T-helper 2 cell treated with Interferon-gamma antibody and Interleukin-4, amounts not matched to agents 5 μg/mL and 100 μg/mL, for 36 hours (primary cell): ENCODE data around the gene GDI2.
"Not testable (repeated sequence)": the region's sequence is repeated elsewhere in the genome, so short reads cannot be mapped to it uniquely, and the experiment has no call there.

Experiments used
- DNase-seq: peaks from one replicate; pipeline ENCODE4 v3.0.0; 2021; ENCODE audit warnings: low spot score
- H3K27ac Mint-ChIP-seq: one replicate; pipeline ENCODE4 v1.8.0; 2021; ENCODE audit warnings: mild to moderate bottlenecking, mixed read lengths
- H3K27me3 Mint-ChIP-seq: one replicate; pipeline ENCODE4 v1.8.0; 2021; ENCODE audit warnings: low read depth, mixed read lengths
- H3K36me3 Mint-ChIP-seq: one replicate; pipeline ENCODE4 v1.8.0; 2021; ENCODE audit warnings: low read depth, mixed read lengths
- H3K4me1 Mint-ChIP-seq: one replicate; pipeline ENCODE4 v1.8.0; 2021; ENCODE audit warnings: low read depth, mixed read lengths
- H3K4me3 Mint-ChIP-seq: one replicate; pipeline ENCODE4 v1.8.0; 2022; ENCODE audit warnings: mild to moderate bottlenecking, moderate library complexity, mixed read lengths
- H3K9me3 Mint-ChIP-seq: one replicate; pipeline ENCODE4 v1.8.0; 2021; ENCODE audit warnings: mixed read lengths

The GDI2 gene

DNA sequence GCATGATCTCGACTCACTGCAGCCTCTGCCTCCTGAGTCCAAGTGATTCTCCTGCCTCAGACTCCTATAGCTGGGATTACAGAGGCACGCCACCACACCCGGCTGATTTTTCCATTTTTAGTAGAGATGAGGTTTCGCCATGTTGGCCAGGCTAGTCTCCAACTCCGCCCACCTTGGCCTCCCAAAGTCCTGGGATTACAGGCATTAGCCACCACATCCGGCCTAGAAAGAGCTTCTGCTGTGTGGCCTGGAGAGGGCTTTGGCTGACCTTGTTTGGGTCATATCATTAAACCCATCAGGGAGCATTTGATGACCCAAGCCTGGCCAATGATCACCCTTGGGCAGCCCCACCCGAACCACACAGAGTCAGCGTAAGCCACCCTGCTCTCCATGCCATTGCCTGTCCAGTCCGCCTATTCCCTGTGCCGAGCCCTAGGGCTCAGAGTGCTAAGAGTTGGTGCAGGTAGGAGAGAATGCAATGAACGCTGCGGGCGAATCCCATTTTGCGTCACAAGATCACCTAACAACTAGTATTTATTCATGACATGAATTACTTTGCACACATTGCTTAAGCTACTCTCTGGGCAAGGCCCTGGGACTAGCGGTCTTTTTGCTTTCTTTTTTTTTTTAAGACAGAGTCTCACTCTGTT, 22.3 kb upstream of the GDI2 start:
- Mint-ChIP-seq H3K9me3 (no peaks in the 10 kb centered on the region), H3K27me3 (no peaks in the 10 kb centered on the region), H3K27ac (no peak overlapping the region), H3K4me1 (no peaks in the 10 kb centered on the region), H3K4me3 (no peak overlapping the region), H3K36me3 (no peaks in the 10 kb centered on the region)
- no peak for DNase-seq

DNA sequence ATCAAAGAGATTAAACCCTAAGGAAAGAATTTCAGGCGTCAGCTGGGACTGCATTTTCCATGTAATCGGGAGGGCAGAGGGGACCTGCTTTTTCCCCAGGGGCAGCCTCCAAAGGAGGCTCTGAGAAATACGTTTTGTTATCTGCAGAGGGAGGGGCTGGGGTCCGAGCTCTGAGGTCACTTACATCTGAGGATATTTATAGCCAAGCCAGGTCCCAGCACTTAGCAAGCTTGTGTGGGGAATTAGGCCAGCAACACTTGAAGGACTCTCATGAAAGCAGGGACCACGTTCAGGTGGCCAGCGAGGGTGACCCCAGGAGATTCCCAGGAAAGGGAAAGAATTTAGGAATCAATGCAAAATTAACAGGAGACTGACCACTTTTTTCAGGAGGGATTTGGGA, 20.6 kb upstream of the GDI2 start:
- Mint-ChIP-seq H3K36me3 (no peaks in the 10 kb centered on the region), H3K9me3 (no peaks in the 10 kb centered on the region), H3K27me3 (no peaks in the 10 kb centered on the region), H3K27ac (no peak overlapping the region), H3K4me1 (no peaks in the 10 kb centered on the region), H3K4me3 (no peak overlapping the region)
- no peak for DNase-seq

DNA sequence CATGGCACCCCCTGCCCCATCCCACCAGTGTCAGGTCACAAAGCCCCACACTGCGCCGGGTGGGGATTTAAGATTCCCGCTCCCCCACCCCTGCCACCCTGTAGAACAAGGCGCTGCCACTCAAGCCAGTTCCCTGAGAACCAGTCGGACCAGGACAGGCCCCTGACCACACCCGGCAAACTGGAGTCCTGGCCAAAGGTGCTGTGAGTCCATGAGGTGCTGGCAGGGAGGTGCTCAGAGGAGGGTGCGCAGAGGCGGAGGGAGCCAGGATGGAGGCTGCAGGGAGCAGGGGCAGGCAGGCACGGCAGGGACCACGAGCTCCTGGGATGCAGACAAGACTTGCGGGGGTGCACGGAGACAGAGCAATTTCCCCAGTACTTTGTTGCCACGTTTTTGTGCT, 19.7 kb upstream of the GDI2 start:
- no peaks in the 10 kb centered on the region for H3K4me1 Mint-ChIP-seq
- H3K9me3 Mint-ChIP-seq: no peaks in the 10 kb centered on the region
- no peak overlapping the region for H3K4me3 Mint-ChIP-seq
- no peak for DNase-seq
- H3K36me3 Mint-ChIP-seq: no peaks in the 10 kb centered on the region
- H3K27ac Mint-ChIP-seq: no peak overlapping the region
- H3K27me3 Mint-ChIP-seq: no peaks in the 10 kb centered on the region

DNA sequence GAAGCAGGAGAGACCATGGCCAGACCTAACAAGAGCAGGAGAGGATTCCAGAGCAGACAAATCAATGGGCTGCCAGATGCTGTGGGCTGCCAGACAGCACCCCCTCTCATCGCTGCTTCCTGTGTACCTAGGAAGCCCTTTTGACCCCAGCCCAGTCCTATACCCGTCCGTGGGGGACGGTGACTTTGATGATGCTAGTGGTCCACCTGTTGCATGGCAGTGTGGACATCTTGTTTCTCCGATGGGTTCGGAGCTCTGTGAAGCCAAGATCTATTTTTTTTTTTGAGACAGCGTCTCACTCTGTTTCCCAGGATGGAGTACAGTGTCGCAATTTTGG, 18.2 kb upstream of the GDI2 start:
- Mint-ChIP-seq H3K9me3 (no peaks in the 10 kb centered on the region), H3K4me1 (no peaks in the 10 kb centered on the region), H3K36me3 (no peaks in the 10 kb centered on the region)

DNA sequence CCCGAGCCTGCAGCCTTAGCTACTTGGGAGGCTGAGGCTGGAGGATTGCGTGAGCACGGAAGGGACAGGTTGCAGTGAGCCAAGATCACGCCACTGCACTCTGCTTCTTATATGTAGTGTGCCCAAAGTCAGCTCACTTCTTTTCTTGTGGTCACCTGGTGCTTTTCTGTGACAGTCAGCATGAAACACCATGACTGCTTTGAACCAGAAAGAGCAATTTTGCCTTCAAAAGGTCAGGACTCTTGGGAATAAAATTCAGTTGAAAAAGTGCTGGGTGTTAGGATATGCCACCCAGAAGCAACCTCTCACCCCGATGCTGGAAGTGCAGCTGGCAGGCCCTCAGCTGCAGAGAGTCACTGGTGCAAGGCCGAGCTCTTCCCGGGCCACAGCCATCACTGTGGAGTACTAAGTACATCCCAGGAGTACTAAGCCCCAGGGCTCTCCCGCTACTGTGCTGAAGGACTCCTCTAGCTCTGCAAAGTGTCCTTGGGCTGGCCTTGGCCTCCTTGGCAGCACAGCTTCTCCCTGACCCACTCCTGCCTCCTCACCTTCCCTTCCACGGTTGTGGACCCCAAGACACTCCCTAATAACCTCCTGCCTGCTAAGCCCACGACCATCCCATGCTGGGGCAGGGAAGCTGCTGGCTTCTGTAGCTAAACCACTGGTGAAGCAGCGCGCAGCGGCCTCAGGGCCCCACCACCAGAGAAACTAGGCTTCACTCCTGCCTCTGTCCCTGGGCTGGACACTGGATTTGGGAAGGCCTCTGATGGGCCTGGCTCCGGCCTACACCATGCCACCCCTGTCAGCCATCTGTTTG, 17.6 kb upstream of the GDI2 start:
- H3K27me3 Mint-ChIP-seq: no peaks in the 10 kb centered on the region
- H3K27ac Mint-ChIP-seq: no peak overlapping the region
- H3K9me3 Mint-ChIP-seq: no peaks in the 10 kb centered on the region
- no peak overlapping the region for H3K4me3 Mint-ChIP-seq
- H3K36me3 Mint-ChIP-seq: no peaks in the 10 kb centered on the region
- DNase-seq: no peak
- H3K4me1 Mint-ChIP-seq: no peaks in the 10 kb centered on the region

More for the DNA sequence above, 18.2 kb upstream of the GDI2 start:
- H3K27me3 Mint-ChIP-seq: no peaks in the 10 kb centered on the region
- no peak overlapping the region for H3K4me3 Mint-ChIP-seq
- no peak for DNase-seq
- H3K27ac Mint-ChIP-seq: no peak overlapping the region

DNA sequence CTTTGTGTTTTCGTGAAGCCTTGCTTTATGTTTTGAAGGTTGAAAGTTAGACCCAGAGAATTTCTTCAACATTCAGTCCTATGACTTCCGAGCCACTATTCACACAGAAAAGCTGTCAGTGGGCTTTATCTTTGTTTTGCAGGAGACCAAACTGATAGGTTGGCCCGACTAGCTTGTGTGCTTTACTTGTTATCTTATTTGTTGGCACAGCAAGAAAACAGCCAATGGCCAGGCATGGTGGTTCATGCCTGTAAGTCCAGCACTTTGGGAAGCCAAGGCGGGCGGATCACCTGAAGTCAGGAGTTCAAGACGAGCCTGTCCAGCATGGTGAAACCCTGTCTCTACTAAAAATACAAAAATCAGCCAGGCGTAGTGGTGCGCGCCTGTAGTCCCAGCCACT, 16.0 kb upstream of the GDI2 start:
- H3K4me3 Mint-ChIP-seq: no peak overlapping the region
- no peaks in the 10 kb centered on the region for H3K9me3 Mint-ChIP-seq
- H3K4me1 Mint-ChIP-seq: no peaks in the 10 kb centered on the region
- no peak for DNase-seq
- no peaks in the 10 kb centered on the region for H3K36me3 Mint-ChIP-seq
- H3K27ac Mint-ChIP-seq: no peak overlapping the region
- no peaks in the 10 kb centered on the region for H3K27me3 Mint-ChIP-seq

DNA sequence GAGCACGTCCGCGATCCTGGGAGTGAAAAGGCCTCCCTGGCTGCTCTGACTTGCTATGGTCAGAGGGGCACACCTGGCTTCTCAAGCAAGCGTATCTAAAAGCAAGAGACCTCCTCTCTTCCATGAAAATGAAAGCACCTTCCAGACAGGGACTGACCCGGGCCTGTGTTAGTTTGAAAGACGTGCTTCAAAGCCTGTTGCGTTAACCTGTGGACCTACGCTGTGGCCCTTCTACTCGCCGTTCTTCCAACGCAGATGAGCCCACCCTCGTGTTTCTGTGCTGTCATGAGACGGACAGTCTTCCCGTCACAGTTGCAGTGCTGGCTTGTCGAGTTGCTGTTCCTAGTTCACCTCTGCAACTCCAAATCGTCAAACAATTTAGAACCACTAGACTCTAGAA, 15.5 kb upstream of the GDI2 start:
- no peak overlapping the region for H3K27ac Mint-ChIP-seq
- H3K4me1 Mint-ChIP-seq: no peaks in the 10 kb centered on the region
- DNase-seq: no peak
- H3K4me3 Mint-ChIP-seq: no peak overlapping the region
- H3K36me3 Mint-ChIP-seq: no peaks in the 10 kb centered on the region
- no peaks in the 10 kb centered on the region for H3K9me3 Mint-ChIP-seq
- H3K27me3 Mint-ChIP-seq: no peaks in the 10 kb centered on the region

DNA sequence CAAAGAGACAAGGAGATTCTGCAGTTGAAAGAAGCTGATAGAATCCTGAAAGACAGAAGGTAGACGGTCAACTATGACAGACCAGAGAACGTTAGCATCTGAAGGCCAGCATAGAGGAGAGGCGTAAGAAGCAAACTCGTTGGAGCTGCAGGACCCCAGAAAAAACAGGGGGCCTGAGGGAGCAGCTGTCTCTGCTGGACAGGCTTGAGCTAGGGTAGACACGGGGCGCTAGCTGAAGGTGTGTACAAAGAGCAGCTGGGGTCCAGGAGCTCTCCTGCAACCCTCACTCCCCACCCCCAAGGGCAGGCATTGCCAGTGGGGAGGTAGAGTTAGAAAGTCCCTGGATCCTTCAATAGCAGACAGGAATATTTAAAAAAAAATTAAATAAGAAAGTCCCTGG, 14.6 kb upstream of the GDI2 start:
- Mint-ChIP-seq H3K36me3 (no peaks in the 10 kb centered on the region), H3K27ac (no peak overlapping the region), H3K4me3 (no peak overlapping the region), H3K4me1 (no peaks in the 10 kb centered on the region), H3K9me3 (no peaks in the 10 kb centered on the region), H3K27me3 (no peaks in the 10 kb centered on the region)
- DNase-seq: no peak

DNA sequence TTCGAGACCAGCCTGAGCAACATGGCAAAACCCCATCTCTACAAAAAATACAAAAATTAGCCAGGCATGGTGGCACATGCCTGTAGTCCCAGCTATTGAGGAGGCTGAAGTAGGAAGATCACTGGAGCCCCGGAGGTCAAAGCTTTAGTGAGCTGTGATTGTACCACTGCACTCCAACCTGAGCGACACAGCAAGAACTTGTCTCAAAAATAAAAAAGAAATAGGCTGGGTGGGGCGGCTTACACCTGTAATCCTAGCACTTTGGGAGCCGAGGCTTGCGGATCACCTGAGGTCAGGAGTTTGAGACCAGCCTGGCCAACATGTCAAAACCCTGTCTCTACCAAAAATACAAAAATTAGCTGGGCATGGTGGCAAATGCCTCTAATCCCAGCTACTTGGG, 13.3 kb upstream of the GDI2 start:
- H3K4me1 Mint-ChIP-seq, H3K36me3 Mint-ChIP-seq, H3K4me3 Mint-ChIP-seq, H3K27me3 Mint-ChIP-seq, DNase-seq, H3K9me3 Mint-ChIP-seq, H3K27ac Mint-ChIP-seq: not testable (repeated sequence)

DNA sequence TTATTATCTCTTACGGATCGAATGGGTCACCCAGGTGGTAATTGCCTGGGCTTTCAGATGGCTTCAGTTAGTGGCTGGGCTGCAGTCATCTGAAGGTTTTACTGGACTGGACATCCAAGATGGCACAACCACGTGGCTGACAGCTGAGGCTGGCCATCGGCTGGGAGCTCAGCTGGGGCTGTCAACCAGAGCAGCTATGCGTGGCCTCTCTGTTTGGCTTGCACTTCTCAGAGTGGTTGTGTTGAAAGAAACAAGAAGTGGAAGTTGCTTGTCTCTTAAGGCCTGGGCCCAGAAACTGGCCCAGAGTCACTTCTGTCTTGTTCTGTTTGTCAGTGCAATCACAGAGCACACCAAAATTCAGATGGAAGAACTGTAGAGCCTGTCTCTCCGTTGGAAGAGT, 5.7 kb upstream of the GDI2 start:
- Mint-ChIP-seq H3K36me3 (peaks cover 6% of the 10 kb centered on the region), H3K9me3 (no peaks in the 10 kb centered on the region), H3K4me1 (peaks cover 30% of the 10 kb centered on the region), H3K27ac (no peak overlapping the region), H3K27me3 (no peaks in the 10 kb centered on the region), H3K4me3 (no peak overlapping the region)
- DNase-seq: no peak

DNA sequence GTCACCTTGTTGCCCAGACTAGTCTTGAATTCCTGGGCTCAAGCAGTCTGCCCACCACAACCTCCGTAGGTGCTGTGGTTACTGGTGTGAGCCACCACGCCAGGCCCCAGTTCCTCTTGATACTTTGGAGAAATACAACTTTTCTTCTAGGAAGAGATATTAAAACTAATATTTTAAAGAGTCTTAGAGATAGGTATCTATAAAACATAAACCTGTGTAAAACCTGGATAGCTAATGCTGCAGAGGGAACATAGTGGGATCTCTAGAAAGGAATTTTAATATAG, 4.8 kb upstream of the GDI2 start:
- Mint-ChIP-seq H3K36me3 (peaks cover 6% of the 10 kb centered on the region), H3K27me3 (no peaks in the 10 kb centered on the region), H3K9me3 (no peaks in the 10 kb centered on the region), H3K27ac (no peak overlapping the region), H3K4me3 (no peak overlapping the region), H3K4me1 (peaks cover 30% of the 10 kb centered on the region)
- DNase-seq: no peak

DNA sequence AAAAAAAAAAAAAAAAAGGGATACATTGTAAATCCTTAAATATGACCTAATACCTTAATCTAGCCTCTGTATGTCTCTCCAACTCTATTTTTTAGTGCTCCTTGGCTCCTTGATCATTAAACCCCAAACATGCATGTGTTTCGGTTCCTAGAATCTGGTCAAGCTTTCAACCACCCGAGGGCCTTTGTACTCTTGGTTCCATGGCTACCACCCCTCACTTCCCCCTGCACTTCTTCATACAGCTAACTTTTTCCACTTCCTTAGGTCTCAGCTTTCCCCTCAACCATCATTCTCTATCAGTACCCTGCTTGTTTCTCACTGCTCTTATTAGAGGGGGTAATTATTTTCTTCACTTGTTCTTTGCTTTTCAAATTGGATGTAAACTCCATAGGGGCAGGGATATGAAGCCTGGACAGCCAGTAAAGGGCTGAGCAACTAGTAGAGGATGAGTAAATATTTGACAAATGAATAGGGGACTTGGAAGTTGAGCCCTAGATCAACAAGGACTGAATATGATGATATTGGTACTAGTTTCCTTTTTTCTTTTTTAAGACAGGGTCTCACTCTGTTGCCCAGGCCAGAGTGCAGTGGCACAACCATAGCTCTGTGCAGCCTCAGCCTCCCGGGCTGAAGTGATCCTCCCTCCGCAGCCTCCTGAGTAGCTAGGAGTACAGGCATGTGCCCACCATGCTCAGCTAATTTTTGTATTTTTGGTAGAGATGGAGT, 4.3 kb upstream of the GDI2 start:
- Mint-ChIP-seq H3K9me3 (no peaks in the 10 kb centered on the region), H3K4me1 (peaks cover 30% of the 10 kb centered on the region), H3K27me3 (no peaks in the 10 kb centered on the region), H3K27ac (peak overlapping the region; percentile 10), H3K36me3 (peaks cover 6% of the 10 kb centered on the region), H3K4me3 (peak overlapping the region; percentile 1)
- no peak for DNase-seq

DNA sequence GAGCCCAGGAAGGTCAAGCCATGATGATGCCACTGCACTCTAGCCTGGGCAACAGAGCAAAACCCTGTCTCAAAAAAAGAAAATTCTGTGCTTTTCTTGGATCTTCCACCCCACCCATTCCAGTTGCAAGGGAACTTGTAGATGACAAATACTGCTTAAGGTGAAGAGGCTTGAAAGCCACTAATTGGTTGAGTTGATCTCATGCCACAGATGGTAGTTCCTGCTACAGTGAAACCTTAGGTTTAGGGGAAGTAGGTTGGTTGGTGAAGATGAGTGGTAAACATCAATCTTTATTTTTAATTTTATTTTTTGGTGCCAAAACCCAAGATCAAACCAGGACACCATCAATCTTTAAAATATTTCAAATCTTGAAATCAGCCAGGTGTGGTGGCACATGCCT, 2.9 kb upstream of the GDI2 start:
- Mint-ChIP-seq H3K36me3 (peaks cover 12% of the 10 kb centered on the region), H3K27ac (peak overlapping the region; percentile 23), H3K9me3 (no peaks in the 10 kb centered on the region), H3K4me1 (peaks cover 38% of the 10 kb centered on the region), H3K27me3 (no peaks in the 10 kb centered on the region), H3K4me3 (no peak overlapping the region)
- no peak for DNase-seq

DNA sequence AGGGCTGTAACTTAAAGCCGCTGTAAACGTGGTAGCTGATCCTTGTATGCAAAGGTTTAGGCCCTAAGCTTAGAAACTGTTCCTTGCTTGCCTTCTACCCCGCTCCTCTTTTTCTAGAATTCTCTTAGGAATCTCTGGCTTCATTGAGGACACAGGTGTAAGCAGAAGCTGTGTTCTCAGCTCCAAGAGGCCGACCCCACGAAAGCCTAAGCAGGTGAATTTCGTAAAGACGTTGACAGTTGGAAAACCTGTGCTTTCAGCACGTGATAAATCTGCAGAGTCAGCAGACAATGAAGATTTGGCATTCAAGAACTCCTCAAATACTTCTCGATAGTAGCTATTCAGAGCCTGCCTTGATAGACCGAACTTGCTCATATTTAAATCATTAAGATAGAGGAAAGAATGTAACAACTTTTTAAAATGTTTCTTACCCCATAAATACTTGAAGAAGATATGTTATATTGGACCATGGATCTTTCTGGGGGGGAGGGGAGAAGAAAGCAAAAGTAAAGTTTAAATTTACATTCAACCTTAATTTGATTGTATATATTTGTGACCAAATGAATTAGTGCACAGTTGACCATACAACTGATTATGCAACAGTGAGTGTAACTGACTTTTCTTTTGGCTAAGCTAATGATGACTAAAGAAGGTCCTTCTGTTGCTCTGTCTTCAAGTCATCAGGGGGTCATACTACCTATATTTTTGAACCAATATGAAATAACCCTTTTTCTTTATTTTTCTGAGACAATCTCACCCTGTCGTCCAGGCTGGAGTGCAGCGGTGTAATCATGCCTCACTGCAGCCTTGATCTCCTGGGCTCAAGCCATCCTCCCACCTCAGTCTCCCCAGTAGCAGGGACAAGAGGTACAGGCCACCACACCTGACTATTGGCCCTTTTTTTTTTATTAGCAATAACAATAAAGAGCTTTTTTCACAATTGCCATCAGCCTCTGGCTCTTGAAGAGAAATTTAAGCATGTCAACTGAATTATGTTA, 1.2 kb upstream of the GDI2 start:
- DNase-seq: no peak
- H3K27me3 Mint-ChIP-seq: no peaks in the 10 kb centered on the region
- peaks cover 42% of the 10 kb centered on the region for H3K4me1 Mint-ChIP-seq
- peak overlapping the region; percentile 77 for H3K4me3 Mint-ChIP-seq
- H3K9me3 Mint-ChIP-seq: no peaks in the 10 kb centered on the region
- H3K27ac Mint-ChIP-seq: peak overlapping the region; percentile 92
- H3K36me3 Mint-ChIP-seq: peaks cover 23% of the 10 kb centered on the region
